Transverse colon (tissue), 3 donors: Measurements from ENCODE around the gene GAGE10.
"Not testable (repeated sequence)": the region's sequence is repeated elsewhere in the genome, so short reads cannot be mapped to it uniquely, and the experiment has no call there.

Experiments used
- POLR2A ChIP-seq: fragments of 450-650 bp; IDR thresholded peaks from one replicate; pipeline ENCODE4 v1.6.1; 2016; ENCODE audit warnings: antibody characterized with exemption, mild to moderate bottlenecking, moderate library complexity
- TF ChIP-seq, protein P1 (sequence below), 5 experiments: fragments of 200-600 bp in 3 of 5; fragments of 450-650 bp in 2 of 5; sonication (generic) in 3 of 5; IDR thresholded peaks; 1 replicate in 2 of 5; 2 replicates in 3 of 5; pipeline ENCODE4 v1.5.1; 2016 to 2017; ENCODE audit warnings: antibody characterized with exemption in 5 of 5, inconsistent platforms in 3 of 5, mild to moderate bottlenecking in 2 of 5, moderate library complexity in 1 of 5

DNA sequence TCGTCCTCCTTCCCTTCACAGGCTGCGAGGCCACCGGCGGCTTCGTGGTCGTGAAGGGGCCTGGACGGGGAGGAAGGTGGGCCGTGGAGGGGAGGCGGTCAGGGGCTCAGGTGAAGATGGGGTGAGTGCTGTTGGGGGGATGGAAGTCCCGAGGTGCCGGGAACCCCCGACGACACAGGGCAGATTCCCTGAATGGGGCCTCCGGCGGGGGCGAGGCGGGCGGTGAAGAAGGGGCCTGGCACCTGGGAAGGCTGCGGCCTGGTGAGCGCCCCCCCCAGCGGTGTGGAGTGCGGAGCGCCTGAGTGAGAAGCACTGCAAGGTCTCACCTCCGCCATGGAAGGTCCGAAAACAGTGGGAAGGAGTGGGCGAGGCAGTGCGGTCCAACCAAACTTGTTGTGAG, 18.8 kb downstream of the GAGE10 start:
- TF ChIP-seq, protein P1, sequence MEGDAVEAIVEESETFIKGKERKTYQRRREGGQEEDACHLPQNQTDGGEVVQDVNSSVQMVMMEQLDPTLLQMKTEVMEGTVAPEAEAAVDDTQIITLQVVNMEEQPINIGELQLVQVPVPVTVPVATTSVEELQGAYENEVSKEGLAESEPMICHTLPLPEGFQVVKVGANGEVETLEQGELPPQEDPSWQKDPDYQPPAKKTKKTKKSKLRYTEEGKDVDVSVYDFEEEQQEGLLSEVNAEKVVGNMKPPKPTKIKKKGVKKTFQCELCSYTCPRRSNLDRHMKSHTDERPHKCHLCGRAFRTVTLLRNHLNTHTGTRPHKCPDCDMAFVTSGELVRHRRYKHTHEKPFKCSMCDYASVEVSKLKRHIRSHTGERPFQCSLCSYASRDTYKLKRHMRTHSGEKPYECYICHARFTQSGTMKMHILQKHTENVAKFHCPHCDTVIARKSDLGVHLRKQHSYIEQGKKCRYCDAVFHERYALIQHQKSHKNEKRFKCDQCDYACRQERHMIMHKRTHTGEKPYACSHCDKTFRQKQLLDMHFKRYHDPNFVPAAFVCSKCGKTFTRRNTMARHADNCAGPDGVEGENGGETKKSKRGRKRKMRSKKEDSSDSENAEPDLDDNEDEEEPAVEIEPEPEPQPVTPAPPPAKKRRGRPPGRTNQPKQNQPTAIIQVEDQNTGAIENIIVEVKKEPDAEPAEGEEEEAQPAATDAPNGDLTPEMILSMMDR (IDR thresholded peaks at IDR 0.05), result not testable (repeated sequence)
- not testable (repeated sequence) for TF ChIP-seq POLR2A
